Measurements from ENCODE around the gene KRTAP5-11. TPM values are rescaled to one million over a fixed set of nuclear protein-coding genes. Genes with fewer than 3 reads are reported as not detected.
A peak's percentile ranks its signal among the peaks of the same experiment; 100 is the strongest.
"Not testable (repeated sequence)": the region's sequence is repeated elsewhere in the genome, so short reads cannot be mapped to it uniquely, and the experiment has no call there.

KRTAP5-11 gene
- total RNA-seq, 1 donor from 2014 or later, result not detected

- DNase-seq (ENCODE audit: low read depth), result no peak
Measured at GRCh38 chr11:71556018-71556417, 26.7 kb downstream of the KRTAP5-11 start.

- no peak for DNase-seq (ENCODE audit: low read depth)
Measured at GRCh38 chr11:71555508-71555907, 27.2 kb downstream of the KRTAP5-11 start.

- DNase-seq (ENCODE audit: low read depth), result no peak
Measured at GRCh38 chr11:71554996-71555395, 27.7 kb downstream of the KRTAP5-11 start.

GRCh38 chr11:71551711-71552110 is 31.0 kb downstream of the KRTAP5-11 start:
- DNase-seq (ENCODE audit: low read depth), result no peak

GRCh38 chr11:71548716-71549151 is 33.9 kb downstream of the KRTAP5-11 start:
- DNase-seq (ENCODE audit: low read depth), result no peak

GRCh38 chr11:71548120-71548519 is 34.6 kb downstream of the KRTAP5-11 start, which contains the start of gene KRTAP5-9:
Gene KRTAP5-9, plus strand, starts transcription at chr11:71548420. Its CDS starts 238 bp downstream, at chr11:71548658.
- DNase-seq (ENCODE audit: low read depth), result no peak

- DNase-seq (ENCODE audit: low read depth), result no peak
Measured at GRCh38 chr11:71545405-71545966, 37.2 kb downstream of the KRTAP5-11 start.

- no peak for DNase-seq (ENCODE audit: low read depth)
Measured at GRCh38 chr11:71544525-71545214, 38.0 kb downstream of the KRTAP5-11 start.

GRCh38 chr11:71543866-71544265 is 38.8 kb downstream of the KRTAP5-11 start:
- DNase-seq (ENCODE audit: low read depth), result no peak

- no peak for DNase-seq (ENCODE audit: low read depth)
Measured at GRCh38 chr11:71542879-71543777, 39.5 kb downstream of the KRTAP5-11 start.

- no peak for DNase-seq (ENCODE audit: low read depth)
Measured at GRCh38 chr11:71542382-71542781, 40.3 kb downstream of the KRTAP5-11 start.

- not testable (repeated sequence) for DNase-seq (ENCODE audit: low read depth)
Measured at GRCh38 chr11:71540521-71541304, 42.0 kb downstream of the KRTAP5-11 start.

- not testable (repeated sequence) for DNase-seq (ENCODE audit: low read depth)
Measured at GRCh38 chr11:71539971-71540370, 42.7 kb downstream of the KRTAP5-11 start.

GRCh38 chr11:71539017-71539416 is 43.7 kb downstream of the KRTAP5-11 start:
- no peak for DNase-seq (ENCODE audit: low read depth)

- no peak for DNase-seq (ENCODE audit: low read depth)
Measured at GRCh38 chr11:71538666-71538990, 44.0 kb downstream of the KRTAP5-11 start.

- not testable (repeated sequence) for DNase-seq (ENCODE audit: low read depth)
Measured at GRCh38 chr11:71537977-71538665, 44.6 kb downstream of the KRTAP5-11 start, which contains the start of gene KRTAP5-8. Gene KRTAP5-8, plus strand, starts transcription at chr11:71538025. Its CDS starts 31 bp downstream, at chr11:71538056.

GRCh38 chr11:71537537-71537936 is 45.1 kb downstream of the KRTAP5-11 start:
- no peak for DNase-seq (ENCODE audit: low read depth)

- no peak for DNase-seq (ENCODE audit: low read depth)
Measured at GRCh38 chr11:71535825-71536224, 46.9 kb downstream of the KRTAP5-11 start.

- peak; percentile 4 for DNase-seq (ENCODE audit: low read depth)
Measured at GRCh38 chr11:71534711-71535608, 47.7 kb downstream of the KRTAP5-11 start.

GRCh38 chr11:71532036-71532610 is 50.6 kb downstream of the KRTAP5-11 start:
- DNase-seq (ENCODE audit: low read depth), result no peak

Measured in renal cortical epithelial cell (primary cell).